Measurements from ENCODE around the gene IL17RC. TPM values are rescaled to one million over a fixed set of nuclear protein-coding genes. Genes with fewer than 3 reads are reported as not detected.

IL17RC gene
- total and polyA plus RNA-seq, 2 of the 4 experiments (the other 2 are of a cell fraction) = 20.8 to 28.3 TPM

DNA sequence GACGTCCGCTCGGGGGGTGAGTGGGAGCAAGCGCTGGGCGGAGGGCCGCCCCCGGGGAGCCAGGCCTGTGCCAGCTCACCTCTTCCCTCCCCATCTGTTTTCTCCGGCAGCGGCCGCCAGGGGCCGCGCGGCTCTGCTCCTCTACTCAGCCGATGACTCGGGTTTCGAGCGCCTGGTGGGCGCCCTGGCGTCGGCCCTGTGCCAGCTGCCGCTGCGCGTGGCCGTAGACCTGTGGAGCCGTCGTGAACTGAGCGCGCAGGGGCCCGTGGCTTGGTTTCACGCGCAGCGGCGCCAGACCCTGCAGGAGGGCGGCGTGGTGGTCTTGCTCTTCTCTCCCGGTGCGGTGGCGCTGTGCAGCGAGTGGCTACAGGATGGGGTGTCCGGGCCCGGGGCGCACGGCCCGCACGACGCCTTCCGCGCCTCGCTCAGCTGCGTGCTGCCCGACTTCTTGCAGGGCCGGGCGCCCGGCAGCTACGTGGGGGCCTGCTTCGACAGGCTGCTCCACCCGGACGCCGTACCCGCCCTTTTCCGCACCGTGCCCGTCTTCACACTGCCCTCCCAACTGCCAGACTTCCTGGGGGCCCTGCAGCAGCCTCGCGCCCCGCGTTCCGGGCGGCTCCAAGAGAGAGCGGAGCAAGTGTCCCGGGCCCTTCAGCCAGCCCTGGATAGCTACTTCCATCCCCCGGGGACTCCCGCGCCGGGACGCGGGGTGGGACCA lies 16.1 kb downstream of the IL17RC start:
- Histone ChIP-seq H2AK9ac (replicated peaks; ENCODE audit: low read depth, low read length, poor library complexity) (peak overlapping the region; percentile 93), H2BK20ac (ENCODE audit: low read depth, low read length) (no peak overlapping the region), H4K20me1 (ENCODE audit: insufficient read depth, low read length) (no peaks in the 10 kb centered on the region), H3K14ac (replicated peaks; ENCODE audit: low read depth, low read length) (no peak overlapping the region), H3K79me1 (ENCODE audit: low read depth in 1 of 2, low read length in 2 of 2) (peaks cover 6 to 16% of the 10 kb centered on the region in 2 experiments; a peak in 3 of 4 replicates), H3K36me3 (ENCODE audit: control insufficient read depth, insufficient read depth, low read length) (peaks cover 18% of the 10 kb centered on the region), H4K8ac (ENCODE audit: low read depth in 2 of 2, low read length in 2 of 2) (peak overlapping the region; percentile 32 to 37; a peak in 2 of 4 replicates), H3K4ac (ENCODE audit: low read depth, low read length) (peak overlapping the region; percentile 24; the same call in 1 of the 2 replicates), H3K18ac (ENCODE audit: low read depth, low read length) (no peak overlapping the region), H3K9ac (ENCODE audit: low read depth, low read length) (0 out of 2 replicates have a peak overlapping the region, but pooled peaks have one; percentile 18), H4K5ac (ENCODE audit: low read depth, low read length) (no peak overlapping the region; the same call in 1 of the 2 replicates), H2BK120ac (ENCODE audit: low read depth, low read length) (no peak overlapping the region), H2AK5ac (ENCODE audit: low read depth, low read length) (no peak overlapping the region), H2BK15ac (ENCODE audit: low read depth, low read length) (no peak overlapping the region), H2AFZ (replicated peaks; ENCODE audit: low read length, poor library complexity) (peak overlapping the region; percentile 90), H4K91ac (ENCODE audit: insufficient read depth, low read depth, low read length) (no peak overlapping the region), H3K27me3 (ENCODE audit: control insufficient read depth, insufficient read depth, low read length) (no peaks in the 10 kb centered on the region), H3K4me2 (ENCODE audit: low read depth, low read length) (peak overlapping the region; percentile 95), H3K23ac (ENCODE audit: low read depth, low read length) (no peak overlapping the region), H3K27ac (ENCODE audit: insufficient read depth, low read length) (no peak overlapping the region; the same call in 1 of the 2 replicates), H3K9me3 (ENCODE audit: control insufficient read depth, insufficient read depth, low read length) (no peaks in the 10 kb centered on the region), H3K4me1 (ENCODE audit: control insufficient read depth, insufficient read depth, low read length) (peaks cover 9% of the 10 kb centered on the region), H3K4me3 (ENCODE audit: insufficient read depth, low read depth, low read length) (peak overlapping the region; percentile 87), H3K9me1 (ENCODE audit: insufficient read depth, low read length) (peaks cover 6% of the 10 kb centered on the region; the same call in 1 of the 2 replicates), H3K56ac (ENCODE audit: extremely low read depth, insufficient read depth, low read length) (no peak overlapping the region), H2BK5ac (ENCODE audit: low read depth, low read length, poor library complexity, severe bottlenecking) (no peak overlapping the region)
- 1% methylated on average over 25 of the region's 77 CpGs; no CpG with 5 or more reads in 1 of the 2 experiments for WGBS, 2 experiments (ENCODE audit: extremely low coverage in 2 of 2, insufficient read length in 1 of 2)
- dilution Hi-C loops (cut with HindIII; ENCODE audit: low sequenced_read_pairs, unreplicated experiment) (no loop called here), in situ Hi-C loops (cut with MboI; ENCODE audit: low sequenced_read_pairs) (no loop called here), intact Hi-C loops (cut with micrococcal nuclease) (loop anchor here (1.0 to 5.0 kb wide), 4 partner anchors 84 to 354 kb away; no protein-coding TSS in a partner anchor)
- BruUV-seq (replicated peaks) = no TSS peak
- DNase-seq (peak; percentile 72), ATAC-seq (ENCODE audit: low read depth) (peak; percentile 72)
- CTCF ChIA-PET = interaction anchor here (1.0 to 3.1 kb wide), 3 partner anchors 14 to 49 kb away, joined by 3 to 14 read pairs (median 4); no protein-coding TSS in a partner anchor
- POLR2A ChIA-PET (ENCODE audit: unreplicated experiment) = interaction anchor here (0.6 to 1.0 kb wide), 3 partner anchors 13 to 20 kb away, joined by 5 to 10 read pairs (median 10); no protein-coding TSS in a partner anchor
- TF ChIP-seq RAD21 (IDR thresholded peaks at IDR 0.05; ENCODE audit: low read length) = peak; percentile 79
- TF ChIP-seq, protein P1, sequence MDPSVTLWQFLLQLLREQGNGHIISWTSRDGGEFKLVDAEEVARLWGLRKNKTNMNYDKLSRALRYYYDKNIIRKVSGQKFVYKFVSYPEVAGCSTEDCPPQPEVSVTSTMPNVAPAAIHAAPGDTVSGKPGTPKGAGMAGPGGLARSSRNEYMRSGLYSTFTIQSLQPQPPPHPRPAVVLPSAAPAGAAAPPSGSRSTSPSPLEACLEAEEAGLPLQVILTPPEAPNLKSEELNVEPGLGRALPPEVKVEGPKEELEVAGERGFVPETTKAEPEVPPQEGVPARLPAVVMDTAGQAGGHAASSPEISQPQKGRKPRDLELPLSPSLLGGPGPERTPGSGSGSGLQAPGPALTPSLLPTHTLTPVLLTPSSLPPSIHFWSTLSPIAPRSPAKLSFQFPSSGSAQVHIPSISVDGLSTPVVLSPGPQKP (IDR thresholded peaks at IDR 0.05; ENCODE audit: borderline replicate concordance, low read depth, low read length) = no peak
- TF ChIP-seq, protein P2, sequence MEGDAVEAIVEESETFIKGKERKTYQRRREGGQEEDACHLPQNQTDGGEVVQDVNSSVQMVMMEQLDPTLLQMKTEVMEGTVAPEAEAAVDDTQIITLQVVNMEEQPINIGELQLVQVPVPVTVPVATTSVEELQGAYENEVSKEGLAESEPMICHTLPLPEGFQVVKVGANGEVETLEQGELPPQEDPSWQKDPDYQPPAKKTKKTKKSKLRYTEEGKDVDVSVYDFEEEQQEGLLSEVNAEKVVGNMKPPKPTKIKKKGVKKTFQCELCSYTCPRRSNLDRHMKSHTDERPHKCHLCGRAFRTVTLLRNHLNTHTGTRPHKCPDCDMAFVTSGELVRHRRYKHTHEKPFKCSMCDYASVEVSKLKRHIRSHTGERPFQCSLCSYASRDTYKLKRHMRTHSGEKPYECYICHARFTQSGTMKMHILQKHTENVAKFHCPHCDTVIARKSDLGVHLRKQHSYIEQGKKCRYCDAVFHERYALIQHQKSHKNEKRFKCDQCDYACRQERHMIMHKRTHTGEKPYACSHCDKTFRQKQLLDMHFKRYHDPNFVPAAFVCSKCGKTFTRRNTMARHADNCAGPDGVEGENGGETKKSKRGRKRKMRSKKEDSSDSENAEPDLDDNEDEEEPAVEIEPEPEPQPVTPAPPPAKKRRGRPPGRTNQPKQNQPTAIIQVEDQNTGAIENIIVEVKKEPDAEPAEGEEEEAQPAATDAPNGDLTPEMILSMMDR (conservative IDR thresholded peaks at IDR 0.05; ENCODE audit: low read depth, low read length) = peak; percentile 79
- no peak for TF ChIP-seq CHD1 (IDR thresholded peaks at IDR 0.05; ENCODE audit: low read depth, low read length)
- no peak for TF ChIP-seq RCOR1 (IDR thresholded peaks at IDR 0.05; ENCODE audit: insufficient replicate concordance, low read length)
- peak; percentile 65; the same call in 1 of the 2 replicates for TF ChIP-seq MAZ (IDR thresholded peaks at IDR 0.05; ENCODE audit: borderline replicate concordance, low read depth, low read length)
- no peak for TF ChIP-seq RFX5 (IDR thresholded peaks at IDR 0.05; ENCODE audit: low read depth, low read length)
- TF ChIP-seq USF2 (IDR thresholded peaks at IDR 0.05; ENCODE audit: low read depth, low read length) = no peak
- TF ChIP-seq MXI1 (IDR thresholded peaks at IDR 0.05; ENCODE audit: borderline replicate concordance, low read depth, low read length) = no peak
- no peak for TF ChIP-seq MAFK (IDR thresholded peaks at IDR 0.05; ENCODE audit: low read depth, low read length)
- peak; percentile 72 for TF ChIP-seq SMC3 (IDR thresholded peaks at IDR 0.05; ENCODE audit: low read depth, low read length)
- TF ChIP-seq BHLHE40 (IDR thresholded peaks at IDR 0.05; ENCODE audit: low read depth, low read length) = no peak
- TF ChIP-seq CEBPB (IDR thresholded peaks at IDR 0.05; ENCODE audit: low read depth, low read length) = no peak
